Cardiac muscle cell (in vitro differentiated cells and primary cell): Measurements from ENCODE around the gene MGAT3. TPM values are rescaled to one million over a fixed set of nuclear protein-coding genes. Genes with fewer than 3 reads are reported as not detected.

ENCODE experiments used
- DNase-seq, 2 donors: peaks; one replicate each; pipeline versions ENCODE4 v3.0.0 to v3.0.0-alpha.2; 2010 to 2017; ENCODE audit warnings: low read depth in 1 of 2, low spot score in 1 of 2
- H3K27ac ChIP-seq: fragments of 200-600 bp; sonication (generic); 2 replicates; pipeline ENCODE4 v1.5.1; 2016
- H3K27me3 ChIP-seq: fragments of 200-600 bp; sonication (generic); 2 replicates; pipeline ENCODE4 v1.6.0; 2016; ENCODE audit warnings: control low read depth
- H3K36me3 ChIP-seq: fragments of 200-600 bp; sonication (generic); 2 replicates; pipeline ENCODE4 v1.5.1; 2016; ENCODE audit warnings: control low read depth
- H3K4me1 ChIP-seq: fragments of 200-600 bp; sonication (generic); 2 replicates; pipeline ENCODE4 v1.8.1; 2017; ENCODE audit warnings: low read depth, mild to moderate bottlenecking, mixed run types
- H3K4me3 ChIP-seq: fragments of 200-600 bp; sonication (generic); 2 replicates; pipeline ENCODE4 v1.5.1; 2016; ENCODE audit warnings: mild to moderate bottlenecking
- H3K9me3 ChIP-seq: fragments of 200-600 bp; sonication (generic); 2 replicates; pipeline ENCODE4 v1.5.1; 2017; ENCODE audit warnings: low read depth, mild to moderate bottlenecking, control low read depth
- CTCF ChIP-seq: IDR thresholded peaks from 2 replicates; pipeline ENCODE4 v1.5.1; 2012; ENCODE audit warnings: low read depth, mild to moderate bottlenecking, low read length
- polyA plus RNA-seq: library from polyadenylated mRNA; unstranded; fragments of >200 nt; fragmentation: Nextera tagmentation; extraction: Ambion mirVana; gene quantifications from 2 replicates; pipeline ENCODE4 v1.2.1, GENCODE V29; 2016
- total RNA-seq: library from RNA; depleted of rRNA; stranded (reverse); fragments of >200 nt; gene quantifications from 2 replicates; pipeline ENCODE4 v1.2.3, GENCODE V29; 2016

Gene MGAT3
- total and polyA plus RNA-seq, 2 experiments from 2014 or later, result 9.9 to 38.0 TPM

GRCh38 chr22:39535831-39536449 is 79.1 kb downstream of the MGAT3 start:
- no peaks in the 10 kb centered on the region for H3K27me3 ChIP-seq
- peaks cover 7% of the 10 kb centered on the region for H3K4me1 ChIP-seq
- H3K36me3 ChIP-seq, result no peaks in the 10 kb centered on the region
- no peaks in the 10 kb centered on the region for H3K9me3 ChIP-seq
- TF ChIP-seq CTCF, result no peak
- no peak overlapping the region for H3K27ac ChIP-seq
- no peak for DNase-seq
- H3K4me3 ChIP-seq, result no peak overlapping the region

- Histone ChIP-seq H3K4me3 (no peak overlapping the region), H3K4me1 (peaks cover 1% of the 10 kb centered on the region), H3K27ac (no peak overlapping the region), H3K9me3 (no peaks in the 10 kb centered on the region), H3K27me3 (no peaks in the 10 kb centered on the region), H3K36me3 (no peaks in the 10 kb centered on the region)
- no peak for TF ChIP-seq CTCF
- no peak for DNase-seq
Observed at GRCh38 chr22:39536711-39537110, 79.9 kb downstream of the MGAT3 start.

- no peak for TF ChIP-seq CTCF
- Histone ChIP-seq H3K36me3 (no peaks in the 10 kb centered on the region), H3K9me3 (no peaks in the 10 kb centered on the region), H3K4me1 (no peaks in the 10 kb centered on the region), H3K27me3 (no peaks in the 10 kb centered on the region), H3K27ac (no peak overlapping the region), H3K4me3 (no peak overlapping the region)
- DNase-seq, result no peak
Observed at GRCh38 chr22:39537975-39538374, 81.2 kb downstream of the MGAT3 start.

Other genes starting within 250 kb of the MGAT3 start
- 15.3 and 18.2 TPM in 2 replicates for gene PDGFB, start 212.0 kb upstream of the MGAT3 start, total RNA-seq
- gene PDGFB, start 212.0 kb upstream of the MGAT3 start, polyA plus RNA-seq, result 8.6 and 9.8 TPM in 2 replicates
- 2,304 and 2,959 TPM in 2 replicates for gene RPL3, start 137.4 kb upstream of the MGAT3 start, total RNA-seq
- gene RPL3, start 137.4 kb upstream of the MGAT3 start, polyA plus RNA-seq, result 1,107 and 1,423 TPM in 2 replicates
- 40.7 and 61.8 TPM in 2 replicates for gene SYNGR1, start 107.0 kb upstream of the MGAT3 start, total RNA-seq
- gene SYNGR1, start 107.0 kb upstream of the MGAT3 start, polyA plus RNA-seq, result 81.9 and 112 TPM in 2 replicates
- gene TAB1, start 57.2 kb upstream of the MGAT3 start, total RNA-seq, result 41.2 and 52.1 TPM in 2 replicates
- 21.6 and 28.2 TPM in 2 replicates for gene TAB1, start 57.2 kb upstream of the MGAT3 start, polyA plus RNA-seq
- 27.2 and 31.2 TPM in 2 replicates for gene MIEF1, start 45.3 kb downstream of the MGAT3 start, total RNA-seq
- gene MIEF1, start 45.3 kb downstream of the MGAT3 start, polyA plus RNA-seq, result 29.1 and 33.7 TPM in 2 replicates
- gene ATF4, start 63.5 kb downstream of the MGAT3 start, total RNA-seq, result 283 and 375 TPM in 2 replicates
- 194 and 203 TPM in 2 replicates for gene ATF4, start 63.5 kb downstream of the MGAT3 start, polyA plus RNA-seq
- 144 and 169 TPM in 2 replicates for gene RPS19BP1, start 75.7 kb downstream of the MGAT3 start, total RNA-seq
- 112 and 150 TPM in 2 replicates for gene RPS19BP1, start 75.7 kb downstream of the MGAT3 start, polyA plus RNA-seq
- 0.14 and 0.24 TPM in 2 replicates for gene CACNA1I, start 113.7 kb downstream of the MGAT3 start, total RNA-seq
- gene CACNA1I, start 113.7 kb downstream of the MGAT3 start, polyA plus RNA-seq, result 0.04 and 0.47 TPM in 2 replicates